ENCODE measurements around the gene FREY1. TPM values are rescaled to one million over a fixed set of nuclear protein-coding genes. Genes with fewer than 3 reads are reported as not detected.

Gene FREY1, protein sequence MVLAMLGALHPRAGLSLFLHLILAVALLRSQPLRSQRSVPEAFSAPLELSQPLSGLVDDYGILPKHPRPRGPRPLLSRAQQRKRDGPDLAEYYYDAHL
- total RNA-seq (2014; rRNA removed; shearing (Covaris generic); ENCODE audit: low replicate concordance) = 1.3 TPM in 1 of 2 replicates, not detected in the other

DNA sequence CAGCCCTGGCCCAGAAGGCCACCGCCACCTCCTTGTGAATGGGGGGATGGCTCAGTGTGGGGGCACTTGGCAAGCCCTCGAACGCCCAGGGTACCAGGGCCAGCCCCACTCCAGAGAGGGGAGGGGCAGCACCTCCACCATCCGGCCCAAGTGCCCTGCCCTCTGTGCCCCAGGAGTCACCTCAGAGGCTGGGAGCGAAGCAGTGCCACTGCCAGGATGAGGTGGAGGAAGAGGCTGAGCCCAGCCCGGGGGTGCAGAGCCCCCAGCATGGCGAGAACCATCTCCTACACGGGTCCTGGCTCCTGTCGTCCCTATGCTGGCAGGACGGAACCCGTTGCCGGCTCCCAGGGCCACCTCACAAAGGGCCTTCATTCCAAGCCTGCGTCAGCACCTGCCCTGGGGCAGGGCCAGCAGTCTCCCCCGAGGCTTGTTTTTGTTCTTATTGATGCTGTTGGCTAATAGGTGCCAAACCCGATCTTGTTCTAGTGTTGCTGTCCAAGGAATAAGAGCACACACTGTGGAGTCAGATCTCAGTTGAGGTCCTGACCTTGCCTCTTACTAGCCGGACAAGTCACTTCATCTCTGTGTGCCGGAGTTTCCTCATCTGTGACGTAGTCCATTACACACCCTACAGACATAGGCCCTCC, at the start of gene FREY1:
Gene FREY1 (minus strand): TSS at position 307 of the 647 bp plus-strand sequence. CDS start 26 bp downstream, at position 281.
- no peak for DNase-seq (ENCODE audit: low read depth)
- in situ Hi-C loops (cut with HindIII; ENCODE audit: low pct_unique_long_range_greater_than_20kb, low sequenced_read_pairs) = no loop called here

DNA sequence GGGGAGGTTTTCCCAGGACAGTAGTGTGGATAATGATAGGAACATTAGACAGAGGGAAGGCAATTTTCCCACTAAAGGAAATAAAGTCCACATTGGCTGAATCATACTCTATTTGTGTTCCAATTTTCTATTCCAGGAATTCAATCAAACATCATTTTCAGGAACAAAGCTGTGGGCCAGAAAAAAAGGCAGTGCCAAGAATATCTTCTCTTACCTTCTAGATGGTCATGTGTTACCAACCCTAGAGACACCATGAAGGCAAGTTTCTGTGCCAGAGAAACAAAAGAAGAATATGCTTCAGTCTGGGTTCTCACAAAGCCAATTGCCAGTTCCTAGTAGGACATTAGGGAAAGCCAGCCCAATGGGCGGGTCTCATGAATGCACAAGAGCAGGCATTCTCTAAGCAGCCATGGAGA, 42.9 kb upstream of the FREY1 start:
- DNase-seq (ENCODE audit: low read depth) = no peak

DNA sequence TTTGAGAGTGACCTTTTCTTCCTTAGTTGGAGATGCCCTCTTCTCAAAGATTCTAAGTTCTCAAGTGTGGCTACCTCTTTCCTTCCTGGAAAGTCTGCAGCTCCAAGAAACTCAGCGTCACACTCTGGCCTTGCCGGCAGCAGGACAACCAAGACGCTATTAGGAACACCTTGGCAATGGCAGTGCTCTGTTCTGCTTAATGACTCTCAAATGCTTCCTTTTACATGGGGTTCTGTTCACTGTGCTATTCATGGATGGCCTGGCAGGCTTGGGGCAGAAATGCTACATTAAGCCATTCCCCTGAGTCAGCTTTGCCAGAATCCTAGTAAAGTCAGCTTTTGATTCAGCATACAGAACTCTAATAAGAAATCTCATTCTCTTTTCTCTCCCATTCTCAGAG, 41.3 kb upstream of the FREY1 start:
- no peak for DNase-seq (ENCODE audit: low read depth)
- in situ Hi-C loops (cut with HindIII; ENCODE audit: low pct_unique_long_range_greater_than_20kb, low sequenced_read_pairs) = no loop called here

More for the DNA sequence above, 42.9 kb upstream of the FREY1 start:
- in situ Hi-C loops (cut with HindIII; ENCODE audit: low pct_unique_long_range_greater_than_20kb, low sequenced_read_pairs) = no loop called here

DNA sequence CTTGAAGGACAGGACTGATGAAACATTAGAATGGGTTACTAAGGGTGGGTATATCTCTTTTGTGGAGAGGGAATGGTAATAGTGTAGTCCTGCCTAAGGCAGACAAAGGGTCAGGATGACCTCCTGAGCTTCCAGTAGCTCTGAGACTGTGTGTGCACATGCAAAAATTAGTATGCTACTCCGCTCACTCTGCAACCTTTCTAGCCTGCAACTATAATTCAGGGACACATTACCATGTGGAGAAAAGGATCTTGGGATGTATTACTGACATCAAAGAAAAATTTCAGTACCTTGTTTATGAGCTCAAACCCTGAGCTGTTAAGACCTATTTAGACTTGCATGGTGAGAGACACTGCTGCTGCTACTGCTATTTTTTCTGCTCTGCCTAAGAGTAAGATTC, 40.8 kb upstream of the FREY1 start:
- in situ Hi-C loops (cut with HindIII; ENCODE audit: low pct_unique_long_range_greater_than_20kb, low sequenced_read_pairs) = no loop called here
- no peak for DNase-seq (ENCODE audit: low read depth)

DNA sequence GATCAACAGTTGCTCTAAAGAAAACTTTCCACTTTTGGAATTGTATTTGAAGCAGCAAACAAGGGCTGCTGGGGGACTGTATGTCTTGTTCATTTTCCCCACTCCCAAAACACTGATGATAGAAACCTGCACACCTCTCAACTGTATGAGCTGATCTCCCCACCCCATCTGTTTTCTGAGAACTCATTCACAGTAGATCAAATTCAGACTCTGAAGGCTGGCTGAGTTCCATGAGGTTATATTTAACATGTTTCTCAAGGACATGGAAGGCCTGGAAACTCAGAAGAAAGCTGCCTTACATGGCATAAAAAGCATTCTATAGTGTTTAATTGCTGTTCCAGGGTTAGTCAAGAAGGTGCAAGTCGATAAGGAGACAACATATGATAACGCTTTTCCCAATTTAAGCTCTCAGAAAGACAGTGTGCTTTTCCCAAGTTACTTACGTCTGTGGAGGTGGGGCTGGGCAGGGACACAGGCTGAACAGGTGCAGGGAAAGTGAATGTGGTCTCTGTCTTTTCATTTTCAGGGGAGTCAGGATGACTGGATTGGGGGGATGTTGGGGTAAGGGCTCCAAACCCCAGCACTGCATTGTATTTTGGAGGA, 38.4 kb upstream of the FREY1 start:
- in situ Hi-C loops (cut with HindIII; ENCODE audit: low pct_unique_long_range_greater_than_20kb, low sequenced_read_pairs) = no loop called here
- DNase-seq (ENCODE audit: low read depth) = no peak

DNA sequence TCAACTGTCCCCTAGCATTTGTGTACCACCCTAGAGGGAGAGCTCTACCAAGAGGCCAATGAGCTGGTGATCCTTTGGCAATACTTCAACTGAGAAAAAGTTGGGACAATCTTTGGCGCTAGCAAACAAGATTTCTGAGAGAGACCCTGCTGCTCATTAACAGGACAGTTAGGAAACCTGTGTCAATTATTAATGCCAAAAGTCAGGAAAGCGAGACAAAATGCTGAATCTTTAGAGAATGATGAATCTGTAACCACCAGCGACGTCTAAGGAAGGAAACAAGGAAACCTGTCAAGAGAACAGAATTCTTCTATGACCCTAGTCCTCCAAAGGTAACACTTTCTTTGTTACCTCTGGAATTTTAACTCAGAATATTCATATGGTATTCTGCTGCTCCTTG, 35.3 kb upstream of the FREY1 start:
- in situ Hi-C loops (cut with HindIII; ENCODE audit: low pct_unique_long_range_greater_than_20kb, low sequenced_read_pairs) = no loop called here
- no peak for DNase-seq (ENCODE audit: low read depth)

DNA sequence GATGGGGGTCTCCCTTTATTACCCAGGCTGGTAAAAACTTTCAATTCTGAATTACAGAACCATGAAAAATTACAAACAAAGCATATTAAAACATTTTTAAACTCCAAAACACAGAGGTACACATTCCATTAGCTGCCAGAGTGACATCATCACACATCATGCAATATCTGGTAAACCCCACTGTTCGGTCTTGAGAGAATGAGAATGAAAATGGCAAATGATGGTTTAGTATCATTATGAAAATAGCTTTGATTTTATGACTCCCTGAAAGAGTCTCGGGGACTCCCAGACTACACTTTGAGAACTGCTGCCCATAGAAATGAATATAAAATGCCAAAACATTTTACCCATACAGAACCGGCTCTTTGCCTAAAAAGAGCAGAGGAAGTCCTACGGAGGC, 34.2 kb upstream of the FREY1 start:
- DNase-seq (ENCODE audit: low read depth) = no peak

DNA sequence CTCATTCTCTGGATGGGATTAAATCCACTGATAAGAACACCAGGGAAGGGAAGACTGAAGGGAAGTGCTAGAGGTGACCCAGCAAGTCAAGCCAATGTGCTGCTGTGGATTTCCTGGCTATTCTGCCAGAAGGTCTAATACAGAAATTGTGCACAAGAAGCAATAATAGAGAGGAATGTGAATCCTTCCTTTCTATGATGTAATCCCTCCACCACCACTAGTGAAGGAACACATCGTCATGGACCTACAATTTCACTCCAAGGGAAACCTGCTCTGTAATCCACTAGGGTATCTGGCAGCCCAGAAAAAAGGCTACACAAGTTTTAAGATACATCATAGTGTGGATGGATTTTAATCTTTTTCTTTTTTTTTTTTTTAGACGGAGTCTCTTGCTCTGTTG, 32.8 kb upstream of the FREY1 start:
- DNase-seq (ENCODE audit: low read depth) = no peak
- in situ Hi-C loops (cut with HindIII; ENCODE audit: low pct_unique_long_range_greater_than_20kb, low sequenced_read_pairs) = no loop called here

More for the DNA sequence above, 34.2 kb upstream of the FREY1 start:
- in situ Hi-C loops (cut with HindIII; ENCODE audit: low pct_unique_long_range_greater_than_20kb, low sequenced_read_pairs) = no loop called here

DNA sequence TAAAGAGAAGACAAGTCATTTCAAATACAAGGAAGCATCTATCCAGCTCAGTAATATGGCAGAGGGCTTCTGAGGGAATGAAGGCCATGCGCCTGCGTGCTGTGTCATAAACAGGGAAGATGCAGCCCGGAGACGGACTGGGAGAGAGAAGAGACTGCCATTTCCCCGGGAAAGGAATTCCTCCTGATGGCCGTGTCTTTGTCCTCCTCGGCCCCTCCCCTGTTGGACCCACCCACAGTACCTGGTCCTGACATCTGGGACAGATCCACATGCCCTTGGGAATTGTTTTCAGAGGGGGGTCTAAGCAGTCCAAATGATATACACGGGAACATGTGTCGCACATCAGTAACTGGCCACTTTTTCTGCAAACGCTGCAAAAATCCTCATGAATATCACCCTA, 30.8 kb upstream of the FREY1 start:
- in situ Hi-C loops (cut with HindIII; ENCODE audit: low pct_unique_long_range_greater_than_20kb, low sequenced_read_pairs) = no loop called here

DNA sequence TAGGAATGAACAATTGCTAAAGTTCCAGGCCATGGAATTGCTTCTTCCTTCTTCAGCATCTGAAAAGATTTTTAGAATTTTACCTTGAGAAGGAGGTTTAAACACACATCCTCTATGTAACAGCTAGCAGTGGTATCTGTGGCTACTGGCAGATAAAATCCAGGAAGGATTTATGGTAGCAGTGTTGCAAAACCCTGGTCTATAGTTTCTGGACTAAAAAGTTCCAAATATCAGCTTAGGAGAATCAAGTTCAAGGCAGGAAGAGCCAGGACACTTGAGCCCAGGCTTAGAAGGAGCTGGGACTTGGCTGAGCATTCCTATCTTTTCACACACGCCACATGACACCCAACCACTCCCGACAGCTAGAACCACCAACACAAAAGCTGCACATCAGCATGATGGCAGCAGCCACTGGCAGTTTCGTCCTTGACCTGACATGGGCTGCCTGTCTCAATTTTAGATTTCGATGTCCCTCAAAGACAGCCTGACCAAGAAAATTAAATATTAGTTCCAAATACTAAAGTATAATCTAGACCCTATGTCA, 29.5 kb upstream of the FREY1 start:
- DNase-seq (ENCODE audit: low read depth) = no peak
- in situ Hi-C loops (cut with HindIII; ENCODE audit: low pct_unique_long_range_greater_than_20kb, low sequenced_read_pairs) = no loop called here

More for the DNA sequence above, 30.8 kb upstream of the FREY1 start:
- DNase-seq (ENCODE audit: low read depth) = no peak

DNA sequence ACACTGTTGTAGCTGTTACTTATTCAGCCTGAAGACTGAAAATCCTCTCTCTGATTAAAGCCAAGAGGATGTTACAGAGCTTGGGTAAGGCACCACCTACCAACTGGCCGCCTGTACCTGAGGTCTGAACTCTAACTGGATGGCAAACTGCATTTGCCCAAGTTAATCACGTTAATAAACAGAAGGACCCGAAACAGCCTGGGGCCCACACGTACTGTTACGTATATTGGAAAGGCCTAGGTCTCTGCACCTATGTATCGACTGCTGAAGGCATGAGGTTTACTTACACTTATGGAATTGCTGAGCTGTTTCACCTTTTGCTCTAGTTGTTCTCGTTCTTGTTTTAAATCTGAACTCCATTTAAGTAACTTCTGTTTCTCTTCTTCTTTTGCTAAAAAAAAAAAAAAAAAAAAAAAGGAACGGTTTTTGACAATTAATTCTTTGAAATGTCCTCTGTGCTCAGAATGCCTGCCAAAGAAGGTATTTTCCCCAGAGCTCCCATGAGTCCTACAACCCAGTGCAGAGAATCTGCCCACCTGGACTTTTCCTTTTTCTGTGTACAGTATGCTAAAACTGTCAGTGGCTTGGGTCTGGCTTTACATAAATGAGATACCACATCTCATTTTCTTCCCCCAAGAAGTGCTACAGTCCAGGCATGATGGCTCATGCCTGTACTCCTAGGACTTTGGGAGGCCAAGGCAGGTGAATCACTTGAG, 28.4 kb upstream of the FREY1 start:
- in situ Hi-C loops (cut with HindIII; ENCODE audit: low pct_unique_long_range_greater_than_20kb, low sequenced_read_pairs) = no loop called here
- DNase-seq (ENCODE audit: low read depth) = no peak

DNA sequence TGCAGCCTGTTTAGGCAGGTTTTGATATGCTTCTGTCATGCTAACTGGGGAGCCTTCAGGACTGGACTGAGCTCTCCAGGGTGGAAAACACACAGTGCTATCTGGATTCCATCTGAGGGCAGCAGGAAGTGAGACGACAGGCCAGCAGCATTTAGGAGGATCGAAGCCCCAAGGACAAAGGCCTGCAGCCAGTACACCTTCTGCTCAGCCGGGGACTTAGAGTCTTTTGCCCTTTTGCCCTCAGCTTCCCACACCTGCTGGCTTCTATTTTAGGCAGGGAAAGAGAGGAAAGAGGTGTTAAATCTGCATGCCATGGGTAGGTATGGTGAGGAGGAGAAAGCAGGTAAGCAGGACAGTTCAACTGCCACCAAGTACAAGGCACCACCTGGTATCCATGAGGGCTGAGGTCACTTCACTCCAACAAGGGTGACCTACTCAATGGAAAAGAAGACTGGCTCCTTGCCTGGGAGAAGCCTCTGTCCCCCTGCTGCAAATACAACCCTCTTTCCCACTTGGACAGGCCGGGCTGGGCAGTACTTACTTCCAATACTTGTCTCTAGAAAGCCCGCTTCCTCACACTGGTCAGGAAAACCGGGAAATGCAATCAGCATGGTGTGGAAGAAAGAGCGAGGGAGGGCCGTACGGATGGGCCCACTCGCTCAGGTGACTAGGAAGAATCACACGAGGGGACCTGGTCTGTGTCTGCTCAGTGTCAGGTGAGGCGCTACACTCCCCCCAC, 27.7 kb upstream of the FREY1 start:
- in situ Hi-C loops (cut with HindIII; ENCODE audit: low pct_unique_long_range_greater_than_20kb, low sequenced_read_pairs) = no loop called here

DNA sequence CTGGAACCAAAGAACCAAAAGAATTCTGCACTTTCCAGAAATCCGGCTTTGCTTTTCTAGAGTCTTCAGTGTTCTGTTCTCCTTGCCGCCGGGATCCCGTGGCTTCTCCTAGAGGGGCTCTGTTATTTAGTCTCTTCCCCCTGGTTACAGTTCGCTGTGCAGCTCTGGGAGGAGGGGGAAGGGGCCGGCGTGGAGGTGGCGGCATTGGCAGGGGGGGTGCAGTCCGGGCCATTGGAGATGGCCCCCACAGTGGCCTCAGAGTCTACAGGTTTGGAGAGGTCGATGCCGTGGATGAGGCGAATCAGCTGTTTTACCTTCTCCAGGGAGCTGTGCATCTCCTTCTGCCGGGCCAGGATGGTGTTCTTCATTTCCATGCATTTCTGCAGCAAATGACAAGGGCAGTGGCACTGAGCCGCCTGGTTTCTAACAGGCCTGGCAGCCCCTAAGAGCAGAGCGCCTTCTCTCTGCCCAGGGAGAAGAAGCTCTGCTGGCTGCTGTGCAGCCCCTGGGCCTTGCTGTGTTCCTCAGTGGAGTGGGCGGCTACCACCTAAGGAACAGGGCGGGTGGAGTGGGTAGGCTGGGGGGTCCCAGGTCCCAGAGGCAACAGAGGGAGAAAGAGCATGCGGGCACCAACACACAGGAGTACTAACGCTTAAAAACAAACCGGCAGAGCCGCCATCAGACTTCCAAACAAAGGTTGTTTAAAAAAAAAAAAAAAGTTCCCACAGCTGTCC, 26.9 kb upstream of the FREY1 start:
- DNase-seq (ENCODE audit: low read depth) = no peak
- in situ Hi-C loops (cut with HindIII; ENCODE audit: low pct_unique_long_range_greater_than_20kb, low sequenced_read_pairs) = no loop called here

More for the DNA sequence above, 27.7 kb upstream of the FREY1 start:
- no peak for DNase-seq (ENCODE audit: low read depth)

DNA sequence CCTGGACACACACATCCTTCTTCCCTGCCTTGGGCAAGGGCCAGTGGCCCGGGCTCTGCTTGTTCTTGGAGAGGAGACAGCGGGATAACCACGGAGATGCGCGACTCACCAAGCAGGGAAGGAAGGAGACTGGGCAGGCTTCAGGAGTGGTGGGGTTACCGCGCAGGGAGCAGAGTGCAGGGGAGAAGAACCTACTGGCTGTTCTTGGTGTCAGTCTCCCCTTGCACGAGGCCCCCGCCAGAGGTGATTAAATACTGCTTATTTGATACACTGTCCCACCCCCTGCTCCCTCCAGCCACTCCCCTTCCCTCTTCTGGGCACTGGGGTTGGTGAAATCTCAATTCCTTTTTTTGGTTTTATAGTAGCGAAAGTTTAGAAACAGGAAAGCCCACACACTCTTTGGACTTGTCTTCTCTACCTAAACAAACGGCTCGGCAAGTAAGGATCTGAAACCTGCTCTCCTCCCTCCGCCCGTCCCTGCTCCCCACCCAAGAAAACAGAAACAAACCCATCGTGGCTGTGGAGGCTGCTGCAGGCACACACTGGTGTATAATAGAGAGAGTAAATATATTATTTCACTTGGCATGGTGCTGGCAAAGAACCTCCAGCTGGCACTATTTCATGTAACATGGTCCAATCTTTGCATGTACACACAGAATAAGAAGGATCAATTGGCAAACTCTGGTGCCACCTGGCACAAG, 26.2 kb upstream of the FREY1 start:
- in situ Hi-C loops (cut with HindIII; ENCODE audit: low pct_unique_long_range_greater_than_20kb, low sequenced_read_pairs) = no loop called here

DNA sequence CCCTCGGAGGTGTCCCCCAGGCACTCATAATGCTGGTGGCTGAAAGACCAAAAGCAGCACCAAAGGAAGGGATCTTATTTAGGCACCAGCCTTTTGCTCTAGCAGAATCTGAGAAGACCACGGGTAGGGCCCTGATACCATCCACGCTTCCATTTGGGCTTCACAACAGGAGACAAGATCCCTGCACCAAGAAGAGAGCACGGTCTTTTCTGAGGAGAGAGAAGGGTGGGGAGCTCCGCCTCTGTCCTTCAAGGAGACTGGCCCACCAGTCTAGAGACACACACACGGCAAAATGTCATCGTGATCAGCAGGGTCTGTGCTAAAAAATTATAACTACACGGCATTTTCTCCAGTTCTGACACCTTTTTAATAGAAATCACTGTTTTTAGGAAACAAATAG, 25.1 kb upstream of the FREY1 start:
- in situ Hi-C loops (cut with HindIII; ENCODE audit: low pct_unique_long_range_greater_than_20kb, low sequenced_read_pairs) = no loop called here
- DNase-seq (ENCODE audit: low read depth) = no peak

More for the DNA sequence above, 26.2 kb upstream of the FREY1 start:
- no peak for DNase-seq (ENCODE audit: low read depth)

DNA sequence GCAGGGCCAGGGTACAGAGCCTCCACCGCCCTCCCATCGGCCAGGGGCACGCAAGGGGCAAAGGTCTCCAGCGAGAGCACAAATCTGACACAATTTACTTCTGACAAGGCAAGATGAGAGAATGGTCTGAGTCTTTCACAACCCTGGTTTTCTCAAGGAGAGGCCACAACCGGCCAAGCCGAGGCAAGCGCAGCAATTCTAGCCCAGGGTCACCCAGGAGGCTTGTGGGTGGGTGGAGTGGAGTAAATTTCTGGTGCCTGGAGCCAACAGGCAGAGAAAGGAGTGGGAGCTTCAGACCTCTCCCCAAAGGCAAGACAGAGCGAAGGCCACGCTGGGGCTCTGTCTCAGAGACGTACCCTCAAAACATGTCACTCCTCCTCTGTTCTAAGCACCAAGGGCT, 24.7 kb upstream of the FREY1 start:
- no peak for DNase-seq (ENCODE audit: low read depth)
- in situ Hi-C loops (cut with HindIII; ENCODE audit: low pct_unique_long_range_greater_than_20kb, low sequenced_read_pairs) = no loop called here

DNA sequence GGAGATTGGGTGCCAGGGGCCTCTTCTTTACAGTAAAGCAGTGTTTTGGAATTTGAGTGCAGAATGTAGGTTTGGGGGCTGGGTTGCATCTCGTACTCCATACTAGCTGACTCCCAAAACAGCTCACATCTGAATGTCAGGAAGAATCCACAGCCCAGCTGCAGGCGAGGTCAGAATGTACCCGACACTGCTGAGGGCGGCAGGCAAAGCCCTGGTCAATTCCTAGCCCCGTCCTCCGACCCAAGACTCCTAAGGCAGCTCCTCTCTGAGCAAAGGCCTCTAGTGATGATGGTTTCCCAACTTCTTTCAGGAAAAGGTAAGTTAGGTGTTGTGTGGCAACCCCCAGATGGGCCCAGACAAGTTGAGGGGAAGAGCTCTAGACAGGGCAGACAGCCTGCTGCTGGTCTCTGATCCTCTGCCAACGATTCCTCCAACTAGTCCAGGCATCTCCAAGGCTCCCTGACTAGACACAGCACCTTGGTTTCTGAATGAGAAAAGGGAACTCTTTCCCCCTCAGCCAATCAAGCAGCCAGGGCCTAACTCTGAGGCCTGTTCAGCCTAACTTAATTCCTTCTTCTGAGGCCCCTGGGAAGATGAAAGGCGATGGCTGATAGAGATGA, 24.0 kb upstream of the FREY1 start:
- no peak for DNase-seq (ENCODE audit: low read depth)
- in situ Hi-C loops (cut with HindIII; ENCODE audit: low pct_unique_long_range_greater_than_20kb, low sequenced_read_pairs) = no loop called here

Measured in Caki2 (cell line).